Endometrium (tissue), 2 donors: Measurements from ENCODE around the gene TRAPPC10.
"Not testable (repeated sequence)": the region's sequence is repeated elsewhere in the genome, so short reads cannot be mapped to it uniquely, and the experiment has no call there.

Experiments
- FAIRE-seq: peaks from 2 replicates; lab custom pipeline; 2012; peaks lifted over from hg19 to GRCh38; lab: Jason Lieb, UNC
- donor health status: control.
- donor health status: control.

TRAPPC10 gene

GRCh38 chr21:44153214-44153888 is 141.2 kb downstream of the TRAPPC10 start:
- not testable (repeated sequence) for FAIRE-seq

DNA sequence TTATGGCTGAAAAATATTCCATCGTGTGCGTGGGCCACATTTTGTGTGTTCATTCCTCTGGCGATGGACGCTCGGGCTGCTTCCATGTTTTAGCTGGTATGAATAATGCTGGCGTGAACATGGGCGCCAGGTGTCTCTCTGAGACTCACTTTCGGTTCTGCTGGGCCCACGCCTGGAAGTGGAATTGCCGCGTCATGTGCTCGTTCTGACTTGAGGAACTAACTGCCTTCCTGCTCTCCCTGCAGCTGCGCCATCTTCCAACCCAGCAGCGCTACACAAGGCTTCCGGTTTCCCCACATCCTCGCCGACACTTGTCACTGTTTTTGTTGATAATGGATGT is 141.8 kb downstream of the TRAPPC10 start:
- FAIRE-seq: not testable (repeated sequence)

DNA sequence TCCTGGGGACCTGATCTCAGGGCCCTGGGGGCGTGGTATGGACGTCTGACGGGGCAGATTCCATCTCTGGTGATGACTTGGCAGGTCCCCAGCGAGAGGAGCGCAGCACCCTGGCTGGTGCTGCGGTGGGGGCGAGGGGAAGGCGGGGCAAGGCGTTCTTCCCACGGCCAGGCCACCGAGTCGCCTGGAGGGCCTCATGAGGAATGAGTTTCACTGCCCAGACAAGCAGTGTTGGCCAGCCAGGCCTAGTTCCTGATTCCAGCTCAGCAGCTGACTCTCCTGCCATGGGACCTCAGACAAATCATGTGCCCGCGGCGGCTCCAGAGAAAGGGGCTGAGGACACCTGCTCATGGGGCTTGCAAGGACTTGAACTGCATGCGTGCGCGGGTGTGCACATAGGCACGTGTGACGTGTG is 142.7 kb downstream of the TRAPPC10 start:
- not testable (repeated sequence) for FAIRE-seq

DNA sequence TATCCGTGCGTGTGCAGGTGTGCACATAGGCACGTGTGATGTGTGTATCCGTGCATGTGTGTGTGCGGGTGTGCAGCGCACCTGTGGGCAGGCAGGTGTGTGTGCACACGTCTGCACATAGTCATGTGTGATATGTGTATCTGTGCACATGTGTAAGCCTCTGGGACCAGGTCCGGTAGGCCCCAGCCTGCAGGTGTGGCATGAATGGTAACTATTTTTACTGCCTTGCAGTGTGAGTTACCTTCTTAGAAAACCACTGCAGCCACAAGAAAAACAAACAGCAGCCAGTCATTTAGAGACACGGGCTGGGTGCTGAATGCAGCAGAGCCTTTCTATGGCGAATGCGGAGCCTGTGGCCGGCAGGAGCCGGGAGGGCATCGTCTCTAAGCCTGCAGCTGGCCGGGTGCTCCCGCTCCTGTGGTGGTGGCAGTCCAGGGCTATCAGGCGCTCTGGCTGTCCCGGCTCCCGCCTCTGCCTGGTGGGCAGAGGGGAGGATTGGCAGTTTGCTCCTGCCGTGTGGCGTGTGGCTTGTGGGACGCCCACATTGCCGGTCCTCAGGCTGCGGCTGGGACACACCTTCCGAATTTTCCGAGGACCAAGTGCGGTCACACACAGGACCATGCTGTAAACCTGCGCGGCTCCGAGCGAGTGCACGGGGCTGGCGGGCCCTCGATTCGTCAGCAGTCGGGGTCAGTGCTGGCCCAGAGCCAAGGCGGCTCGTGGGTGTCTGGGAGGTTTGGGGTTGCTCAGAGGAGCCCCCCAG is 143.3 kb downstream of the TRAPPC10 start:
- not testable (repeated sequence) for FAIRE-seq

DNA sequence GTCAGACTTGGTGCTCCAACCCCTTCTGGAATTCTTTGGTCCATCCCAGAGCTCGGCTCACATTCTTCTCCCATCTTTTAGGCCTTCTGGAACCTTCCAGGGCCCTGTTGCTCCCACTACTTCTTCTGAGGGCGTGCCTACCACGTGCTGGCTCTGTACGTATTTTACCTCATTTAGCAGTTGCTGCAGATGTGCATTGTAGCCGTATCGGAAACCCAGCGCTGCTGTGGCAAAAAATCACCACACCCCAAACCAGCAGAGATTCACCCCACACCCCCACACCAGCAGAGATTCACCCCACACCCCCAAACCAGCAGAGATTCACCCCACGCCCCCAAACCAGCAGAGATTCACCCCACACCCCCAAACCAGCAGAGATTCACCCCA is 143.9 kb downstream of the TRAPPC10 start:
- not testable (repeated sequence) for FAIRE-seq
